Measurements from ENCODE around the gene MAST2. TPM values are rescaled to one million over a fixed set of nuclear protein-coding genes. Genes with fewer than 3 reads are reported as not detected.

Gene MAST2
- total RNA-seq, 3 donors from 2014 or later = 90.0 to 158 (median 100.0) TPM

GRCh38 chr1:45815667-45816458 is 12.5 kb downstream of the MAST2 start:
- Histone ChIP-seq H3K9me3 (no peaks in the 10 kb centered on the region), H3K36me3 (ENCODE audit: low read depth) (no peaks in the 10 kb centered on the region), H3K4me3 (no peak overlapping the region), H3K4me1 (ENCODE audit: low read depth) (no peaks in the 10 kb centered on the region)
- ATAC-seq (no peak), DNase-seq (no peak)
- intact Hi-C loops (cut with DNase I, micrococcal nuclease) = no loop called here
- TF ChIP-seq CTCF (IDR thresholded peaks at IDR 0.05) = no peak

- no peak for DNase-seq
- no peak for ATAC-seq
- no peaks in the 10 kb centered on the region for H3K36me3 ChIP-seq (ENCODE audit: low read depth)
- H3K4me1 ChIP-seq (ENCODE audit: low read depth) = peaks cover 3% of the 10 kb centered on the region
- no peaks in the 10 kb centered on the region for H3K9me3 ChIP-seq
- intact Hi-C loops (cut with DNase I, micrococcal nuclease) = no loop called here
- no peak overlapping the region for H3K4me3 ChIP-seq
- TF ChIP-seq CTCF (IDR thresholded peaks at IDR 0.05) = no peak
These were observed 16.8 kb downstream of the MAST2 start for GRCh38 chr1:45820173-45820572.

GRCh38 chr1:45820788-45821187 is 17.4 kb downstream of the MAST2 start:
- TF ChIP-seq CTCF (IDR thresholded peaks at IDR 0.05) = no peak
- DNase-seq (no peak), ATAC-seq (no peak)
- Histone ChIP-seq H3K4me1 (ENCODE audit: low read depth) (peaks cover 3% of the 10 kb centered on the region), H3K9me3 (no peaks in the 10 kb centered on the region), H3K36me3 (ENCODE audit: low read depth) (no peaks in the 10 kb centered on the region), H3K4me3 (no peak overlapping the region)
- intact Hi-C loops (cut with DNase I, micrococcal nuclease) = no loop called here

GRCh38 chr1:45822644-45823043 is 19.2 kb downstream of the MAST2 start:
- ATAC-seq (peak; percentile 61), DNase-seq (no peak)
- peaks cover 3% of the 10 kb centered on the region for H3K4me1 ChIP-seq (ENCODE audit: low read depth)
- no peaks in the 10 kb centered on the region for H3K9me3 ChIP-seq
- no peaks in the 10 kb centered on the region for H3K36me3 ChIP-seq (ENCODE audit: low read depth)
- H3K4me3 ChIP-seq = no peak overlapping the region
- TF ChIP-seq CTCF (IDR thresholded peaks at IDR 0.05) = no peak
- intact Hi-C loops (cut with DNase I, micrococcal nuclease) = no loop called here

GRCh38 chr1:45824607-45825006 is 21.2 kb downstream of the MAST2 start:
- no peak for TF ChIP-seq CTCF (IDR thresholded peaks at IDR 0.05)
- Histone ChIP-seq H3K9me3 (no peaks in the 10 kb centered on the region), H3K4me1 (ENCODE audit: low read depth) (peaks cover 3% of the 10 kb centered on the region), H3K36me3 (ENCODE audit: low read depth) (no peaks in the 10 kb centered on the region), H3K4me3 (no peak overlapping the region)
- DNase-seq (no peak), ATAC-seq (no peak)
- intact Hi-C loops (cut with DNase I, micrococcal nuclease) = no loop called here
